Measurements from ENCODE around the gene CHD6. TPM values are rescaled to one million over a fixed set of nuclear protein-coding genes. Genes with fewer than 3 reads are reported as not detected.
A peak's percentile ranks its signal among the peaks of the same experiment; 100 is the strongest.

Gene CHD6
- total RNA-seq, 1 donor from 2014 or later = 36.8 TPM

GRCh38 chr20:41425180-41425884 is 192.8 kb downstream of the CHD6 start:
- intact Hi-C loops (cut with micrococcal nuclease) = loop anchor here (5.0 kb wide), 1 partner anchor 193 kb away; no protein-coding TSS in a partner anchor

GRCh38 chr20:41424546-41424945 is 193.6 kb downstream of the CHD6 start:
- H3K27me3 Mint-ChIP-seq (ENCODE audit: insufficient read depth) = no peaks in the 10 kb centered on the region
- intact Hi-C loops (cut with micrococcal nuclease) = no loop called here
- peaks cover 57% of the 10 kb centered on the region for H3K36me3 Mint-ChIP-seq (ENCODE audit: low read depth)
- H3K9me3 Mint-ChIP-seq = peaks cover 9% of the 10 kb centered on the region
- DNase-seq (ENCODE audit: low spot score) = no peak
- no peak overlapping the region for H3K4me3 Mint-ChIP-seq
- H3K4me1 Mint-ChIP-seq (ENCODE audit: low read depth) = peaks cover 52% of the 10 kb centered on the region
- H3K27ac Mint-ChIP-seq = no peak overlapping the region

More at GRCh38 chr20:41425180-41425884, 192.8 kb downstream of the CHD6 start:
- Mint-ChIP-seq H3K4me1 (ENCODE audit: low read depth) (peaks cover 52% of the 10 kb centered on the region), H3K9me3 (peaks cover 9% of the 10 kb centered on the region), H3K27ac (no peak overlapping the region), H3K27me3 (ENCODE audit: insufficient read depth) (no peaks in the 10 kb centered on the region), H3K4me3 (no peak overlapping the region), H3K36me3 (ENCODE audit: low read depth) (peaks cover 59% of the 10 kb centered on the region)
- DNase-seq (ENCODE audit: low spot score) = no peak

- Mint-ChIP-seq H3K4me3 (no peak overlapping the region), H3K4me1 (ENCODE audit: low read depth) (peaks cover 47% of the 10 kb centered on the region), H3K36me3 (ENCODE audit: low read depth) (peaks cover 57% of the 10 kb centered on the region), H3K9me3 (peaks cover 9% of the 10 kb centered on the region), H3K27me3 (ENCODE audit: insufficient read depth) (no peaks in the 10 kb centered on the region), H3K27ac (no peak overlapping the region)
- no peak for DNase-seq (ENCODE audit: low spot score)
- intact Hi-C loops (cut with micrococcal nuclease) = no loop called here
Observed at GRCh38 chr20:41424011-41424410, 194.2 kb downstream of the CHD6 start.

- Mint-ChIP-seq H3K27me3 (ENCODE audit: insufficient read depth) (no peaks in the 10 kb centered on the region), H3K27ac (no peak overlapping the region), H3K4me3 (no peak overlapping the region), H3K4me1 (ENCODE audit: low read depth) (peaks cover 42% of the 10 kb centered on the region), H3K9me3 (peaks cover 4% of the 10 kb centered on the region), H3K36me3 (ENCODE audit: low read depth) (peaks cover 55% of the 10 kb centered on the region)
- DNase-seq (ENCODE audit: low spot score) = no peak
- intact Hi-C loops (cut with micrococcal nuclease) = no loop called here
Observed at GRCh38 chr20:41422953-41423352, 195.2 kb downstream of the CHD6 start.

- Mint-ChIP-seq H3K27me3 (ENCODE audit: insufficient read depth) (no peaks in the 10 kb centered on the region), H3K4me1 (ENCODE audit: low read depth) (peaks cover 33% of the 10 kb centered on the region), H3K27ac (no peak overlapping the region), H3K4me3 (no peak overlapping the region), H3K9me3 (peaks cover 4% of the 10 kb centered on the region), H3K36me3 (ENCODE audit: low read depth) (peaks cover 58% of the 10 kb centered on the region)
- no peak for DNase-seq (ENCODE audit: low spot score)
- intact Hi-C loops (cut with micrococcal nuclease) = no loop called here
Observed at GRCh38 chr20:41418739-41419293, 199.4 kb downstream of the CHD6 start.

- Mint-ChIP-seq H3K9me3 (no peaks in the 10 kb centered on the region), H3K27me3 (ENCODE audit: insufficient read depth) (no peaks in the 10 kb centered on the region), H3K27ac (no peak overlapping the region), H3K36me3 (ENCODE audit: low read depth) (peaks cover 57% of the 10 kb centered on the region), H3K4me3 (no peak overlapping the region), H3K4me1 (ENCODE audit: low read depth) (peaks cover 41% of the 10 kb centered on the region)
- intact Hi-C loops (cut with micrococcal nuclease) = no loop called here
- no peak for DNase-seq (ENCODE audit: low spot score)
Observed at GRCh38 chr20:41418031-41418430, 200.1 kb downstream of the CHD6 start.

- H3K4me3 Mint-ChIP-seq = no peak overlapping the region
- no peaks in the 10 kb centered on the region for H3K9me3 Mint-ChIP-seq
- H3K4me1 Mint-ChIP-seq (ENCODE audit: low read depth) = peaks cover 35% of the 10 kb centered on the region
- intact Hi-C loops (cut with micrococcal nuclease) = no loop called here
- H3K27me3 Mint-ChIP-seq (ENCODE audit: insufficient read depth) = no peaks in the 10 kb centered on the region
- H3K27ac Mint-ChIP-seq = no peak overlapping the region
- H3K36me3 Mint-ChIP-seq (ENCODE audit: low read depth) = peaks cover 41% of the 10 kb centered on the region
- DNase-seq (ENCODE audit: low spot score) = no peak
Observed at GRCh38 chr20:41415191-41415590, 203.0 kb downstream of the CHD6 start.

- H3K9me3 Mint-ChIP-seq = no peaks in the 10 kb centered on the region
- H3K27me3 Mint-ChIP-seq (ENCODE audit: insufficient read depth) = no peaks in the 10 kb centered on the region
- peaks cover 37% of the 10 kb centered on the region for H3K36me3 Mint-ChIP-seq (ENCODE audit: low read depth)
- intact Hi-C loops (cut with micrococcal nuclease) = no loop called here
- H3K4me3 Mint-ChIP-seq = no peak overlapping the region
- no peak overlapping the region for H3K27ac Mint-ChIP-seq
- H3K4me1 Mint-ChIP-seq (ENCODE audit: low read depth) = peaks cover 43% of the 10 kb centered on the region
- DNase-seq (ENCODE audit: low spot score) = no peak
Observed at GRCh38 chr20:41413169-41413568, 205.0 kb downstream of the CHD6 start.

- no peaks in the 10 kb centered on the region for H3K27me3 Mint-ChIP-seq (ENCODE audit: insufficient read depth)
- H3K4me3 Mint-ChIP-seq = no peak overlapping the region
- no peaks in the 10 kb centered on the region for H3K9me3 Mint-ChIP-seq
- H3K36me3 Mint-ChIP-seq (ENCODE audit: low read depth) = peaks cover 31% of the 10 kb centered on the region
- no peak for DNase-seq (ENCODE audit: low spot score)
- intact Hi-C loops (cut with micrococcal nuclease) = no loop called here
- no peak overlapping the region for H3K27ac Mint-ChIP-seq
- peaks cover 40% of the 10 kb centered on the region for H3K4me1 Mint-ChIP-seq (ENCODE audit: low read depth)
Observed at GRCh38 chr20:41412324-41413120, 205.7 kb downstream of the CHD6 start.

GRCh38 chr20:41411391-41411847 is 206.8 kb downstream of the CHD6 start:
- Mint-ChIP-seq H3K4me1 (ENCODE audit: low read depth) (peaks cover 43% of the 10 kb centered on the region), H3K9me3 (no peaks in the 10 kb centered on the region), H3K4me3 (no peak overlapping the region), H3K27me3 (ENCODE audit: insufficient read depth) (no peaks in the 10 kb centered on the region), H3K36me3 (ENCODE audit: low read depth) (peaks cover 35% of the 10 kb centered on the region), H3K27ac (peak overlapping the region; percentile 16)
- intact Hi-C loops (cut with micrococcal nuclease) = no loop called here
- DNase-seq (ENCODE audit: low spot score) = no peak

- Mint-ChIP-seq H3K9me3 (no peaks in the 10 kb centered on the region), H3K4me3 (peak overlapping the region; percentile 22), H3K27me3 (ENCODE audit: insufficient read depth) (no peaks in the 10 kb centered on the region), H3K4me1 (ENCODE audit: low read depth) (peaks cover 46% of the 10 kb centered on the region), H3K36me3 (ENCODE audit: low read depth) (peaks cover 32% of the 10 kb centered on the region), H3K27ac (no peak overlapping the region)
- intact Hi-C loops (cut with micrococcal nuclease) = no loop called here
- no peak for DNase-seq (ENCODE audit: low spot score)
Observed at GRCh38 chr20:41408986-41409385, 209.2 kb downstream of the CHD6 start.

- H3K4me1 Mint-ChIP-seq (ENCODE audit: low read depth) = peaks cover 40% of the 10 kb centered on the region
- no peaks in the 10 kb centered on the region for H3K27me3 Mint-ChIP-seq (ENCODE audit: insufficient read depth)
- no peak overlapping the region for H3K27ac Mint-ChIP-seq
- H3K4me3 Mint-ChIP-seq = peak overlapping the region; percentile 22
- intact Hi-C loops (cut with micrococcal nuclease) = no loop called here
- peaks cover 25% of the 10 kb centered on the region for H3K36me3 Mint-ChIP-seq (ENCODE audit: low read depth)
- H3K9me3 Mint-ChIP-seq = no peaks in the 10 kb centered on the region
- DNase-seq (ENCODE audit: low spot score) = peak; percentile 11
Observed at GRCh38 chr20:41408156-41408794, 209.9 kb downstream of the CHD6 start.
